ENCODE measurements around the gene SLC39A10.
"Not testable (repeated sequence)": the region's sequence is repeated elsewhere in the genome, so short reads cannot be mapped to it uniquely, and the experiment has no call there.

SLC39A10 gene

DNA sequence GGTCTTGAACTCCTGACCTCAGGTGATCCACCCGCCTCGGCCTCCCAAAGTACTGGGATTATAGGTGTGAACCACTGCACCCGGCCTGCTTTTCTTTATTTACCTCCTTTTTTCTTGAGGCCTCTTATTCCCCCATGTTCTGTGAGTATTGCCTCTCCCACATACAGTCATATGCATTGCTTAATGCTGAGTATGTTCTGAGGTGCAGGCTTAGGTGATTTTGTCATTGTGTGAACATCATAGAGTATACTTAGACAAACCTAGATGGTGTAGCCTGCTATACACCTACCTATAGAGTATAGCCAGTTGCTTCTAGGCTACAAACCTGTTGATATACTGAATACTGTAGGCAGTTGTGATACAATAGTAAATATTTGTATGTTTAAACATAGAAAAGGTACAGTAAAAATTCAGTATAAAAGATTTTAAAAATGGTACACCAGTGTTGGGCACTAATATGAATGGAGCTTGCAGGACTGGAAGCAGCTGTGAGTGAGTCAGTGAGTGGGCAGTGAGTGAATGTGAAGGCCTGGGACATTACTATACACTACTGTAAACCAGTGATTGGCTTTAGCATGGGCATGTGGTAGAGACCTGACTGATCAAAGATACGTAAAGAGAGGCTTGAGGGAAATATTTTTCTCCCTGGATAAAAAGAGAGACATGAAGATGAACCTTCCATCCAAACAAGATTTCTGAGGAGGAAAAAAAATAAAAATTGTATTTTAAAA, 17.6 kb downstream of the SLC39A10 start:
- no peak for DNase-seq (ENCODE audit: low spot score)

DNA sequence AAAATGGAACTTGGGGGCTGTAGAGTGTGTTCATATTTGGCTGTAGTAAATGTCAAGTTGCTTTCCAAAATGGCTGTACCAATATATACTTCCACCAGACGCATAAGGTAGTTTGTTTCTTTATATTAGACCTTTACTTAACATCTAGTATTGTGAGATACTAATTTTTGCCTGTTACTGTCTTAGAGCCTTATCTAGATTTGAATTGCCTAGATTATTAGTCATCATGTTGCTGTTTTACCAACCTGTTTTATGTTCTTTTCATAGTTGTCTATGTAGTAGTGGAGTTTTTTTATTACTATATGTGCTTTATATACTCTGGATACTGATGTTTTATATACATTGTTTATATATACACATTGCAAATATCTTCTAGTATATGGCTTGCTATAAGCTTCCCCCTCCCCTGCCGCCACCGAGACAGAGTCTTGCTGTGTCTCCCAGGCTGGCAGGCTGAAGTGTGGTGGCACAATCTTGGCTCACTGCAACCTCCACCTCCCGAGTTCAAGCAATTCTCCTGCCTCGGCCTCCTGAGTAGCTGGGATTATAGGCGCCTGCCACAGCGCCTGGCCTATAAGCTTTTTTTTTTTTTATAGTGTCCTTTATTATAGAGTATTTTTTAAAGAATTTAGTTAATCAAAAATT, 18.9 kb downstream of the SLC39A10 start:
- DNase-seq (ENCODE audit: low spot score) = no peak

DNA sequence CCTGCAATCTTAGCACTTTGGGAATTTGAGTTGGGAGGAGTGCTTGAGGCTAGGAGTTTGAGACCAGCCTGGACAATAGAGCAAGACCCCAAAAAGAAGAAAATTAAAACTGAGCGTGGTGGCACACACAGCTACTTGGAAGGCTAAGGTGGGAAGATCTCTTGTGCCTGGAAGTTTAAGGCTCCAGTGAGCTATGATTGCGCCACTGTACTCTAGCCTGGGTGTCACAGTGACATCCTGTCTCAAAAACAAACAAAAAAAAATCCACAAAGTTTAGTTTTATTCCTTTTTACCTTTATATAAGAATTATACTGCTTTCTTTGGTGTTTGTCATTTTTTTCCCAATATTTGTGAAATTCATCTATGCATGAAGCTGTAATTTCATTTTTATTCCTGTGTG, 20.3 kb downstream of the SLC39A10 start:
- no peak for DNase-seq (ENCODE audit: low spot score)

DNA sequence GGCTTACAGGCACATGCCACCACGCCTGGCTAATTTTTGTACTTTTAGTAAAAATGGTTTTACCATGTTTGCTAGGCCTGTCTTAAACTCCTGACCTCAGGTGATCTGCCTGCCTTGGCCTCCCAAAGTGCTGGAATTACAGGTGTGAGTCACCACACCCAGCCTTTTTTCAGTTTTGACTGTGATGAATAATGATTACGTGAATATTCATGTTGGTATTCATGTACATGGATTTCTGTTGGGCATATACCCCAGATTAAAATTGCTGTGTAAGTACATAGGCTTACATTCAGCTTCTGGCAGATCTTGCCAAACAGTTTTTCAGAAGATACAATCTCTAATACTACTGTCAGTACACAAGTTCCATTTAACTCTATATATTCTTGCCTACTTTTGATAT, 20.9 kb downstream of the SLC39A10 start:
- no peak for DNase-seq (ENCODE audit: low spot score)

DNA sequence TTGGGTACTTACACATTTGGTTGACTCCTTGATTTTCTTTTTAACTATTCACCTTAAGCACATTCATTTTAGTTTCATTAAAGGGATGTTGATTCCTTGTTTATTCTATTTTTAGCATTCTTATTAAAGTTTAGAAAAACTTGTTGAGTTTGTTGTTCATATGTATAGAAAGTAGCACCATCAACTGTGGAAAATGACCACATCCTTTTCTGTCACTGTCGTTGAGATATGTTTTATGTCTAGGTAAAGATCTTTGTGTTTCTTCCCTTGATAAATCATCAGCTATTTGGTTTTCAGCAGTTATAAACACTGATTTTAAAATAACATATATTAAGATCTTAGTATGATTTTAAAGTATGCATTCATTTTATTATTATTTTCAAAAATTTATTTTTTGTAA, 25.1 kb downstream of the SLC39A10 start:
- DNase-seq (ENCODE audit: low spot score) = no peak

DNA sequence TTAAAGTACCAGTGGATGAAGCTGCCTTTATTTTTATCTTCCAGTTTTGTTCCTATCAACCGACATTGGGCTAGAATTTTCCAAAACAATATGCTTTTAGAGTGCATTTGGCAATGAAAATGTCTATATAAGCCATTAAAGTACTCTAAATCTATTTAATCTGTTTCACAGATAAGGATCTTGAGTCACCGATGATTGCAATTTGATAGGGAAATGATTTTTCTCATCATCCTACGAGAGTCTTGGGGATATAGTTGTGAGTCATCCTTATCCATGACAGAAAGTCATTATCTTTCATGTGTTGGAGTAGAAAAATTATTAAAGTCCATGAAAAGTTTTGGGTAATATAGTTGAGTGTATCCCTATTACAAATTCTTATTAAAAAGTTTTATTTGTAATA, 26.1 kb downstream of the SLC39A10 start:
- no peak for DNase-seq (ENCODE audit: low spot score)

DNA sequence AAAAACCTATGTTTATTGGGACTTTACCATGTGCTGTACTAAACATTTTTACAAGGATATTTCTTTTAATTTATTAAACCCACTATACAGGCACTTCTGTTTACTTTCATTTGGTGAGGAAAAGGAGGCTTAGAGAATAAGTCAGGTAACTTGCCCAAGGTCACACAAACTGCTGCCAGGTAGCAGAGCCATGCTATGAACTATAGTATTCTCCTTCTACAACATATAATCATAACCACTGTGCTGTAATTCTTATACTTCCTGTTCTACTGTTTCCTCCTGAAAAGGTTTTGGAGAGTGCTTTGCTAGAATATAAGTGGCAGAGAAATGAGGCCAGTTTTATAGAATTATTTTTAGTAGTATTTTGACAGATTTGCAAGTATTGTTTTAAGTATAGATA, 29.5 kb downstream of the SLC39A10 start:
- no peak for DNase-seq (ENCODE audit: low spot score)

DNA sequence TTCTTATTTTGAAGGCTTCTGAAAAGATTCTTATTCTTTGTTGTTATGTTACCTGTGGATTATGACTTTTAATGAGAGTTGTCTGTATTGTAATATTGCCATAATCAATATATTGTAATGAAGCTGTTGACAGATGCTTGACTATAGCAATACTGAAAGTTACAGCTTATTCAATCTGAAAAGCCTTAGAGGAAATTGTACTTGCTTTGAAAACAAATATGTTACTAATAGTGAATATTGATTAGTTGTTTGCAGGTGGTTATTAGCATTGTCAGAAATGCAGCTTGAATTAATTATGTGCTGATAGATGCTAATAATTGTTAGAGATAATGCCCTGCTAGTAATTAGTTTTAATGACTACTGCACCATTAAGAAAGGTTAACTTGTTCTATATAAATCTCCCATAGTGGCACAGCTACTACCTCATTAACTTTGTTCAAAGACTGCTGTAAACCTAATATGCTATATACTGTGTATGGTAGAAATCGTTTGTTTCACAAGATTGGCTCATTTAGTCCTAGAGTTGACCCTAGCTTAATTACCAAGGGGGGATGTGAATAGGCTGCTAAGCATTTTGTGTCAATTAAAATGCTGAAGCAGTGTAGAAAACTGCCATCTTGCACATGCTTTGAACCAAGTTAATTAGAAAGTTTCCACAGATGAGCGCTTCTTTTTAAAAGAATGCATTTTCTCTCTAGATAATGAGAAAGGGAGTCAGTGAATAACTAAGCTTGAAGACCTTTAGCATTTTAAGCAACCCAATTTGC, 30.5 kb downstream of the SLC39A10 start:
- DNase-seq (ENCODE audit: low spot score) = no peak

DNA sequence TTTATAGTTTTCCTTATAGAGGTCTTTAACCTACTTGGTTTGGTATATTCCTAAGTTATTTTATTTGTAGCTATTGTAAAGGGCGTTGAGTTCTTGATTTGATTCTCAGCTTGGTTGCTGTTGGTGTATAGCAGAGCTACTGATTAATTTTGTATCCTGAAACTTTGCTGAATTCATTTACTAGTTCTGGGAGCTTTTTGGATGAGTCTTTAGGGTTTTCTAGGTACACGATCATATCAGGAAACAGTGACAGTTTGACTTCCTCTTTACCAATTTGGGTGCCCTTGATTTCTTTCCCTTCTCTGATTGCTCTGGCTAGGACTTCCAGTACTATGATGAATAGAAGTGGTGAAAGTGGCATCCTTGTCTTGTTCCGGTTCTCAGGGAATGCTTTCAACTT, 35.5 kb downstream of the SLC39A10 start:
- DNase-seq (ENCODE audit: low spot score) = not testable (repeated sequence)

DNA sequence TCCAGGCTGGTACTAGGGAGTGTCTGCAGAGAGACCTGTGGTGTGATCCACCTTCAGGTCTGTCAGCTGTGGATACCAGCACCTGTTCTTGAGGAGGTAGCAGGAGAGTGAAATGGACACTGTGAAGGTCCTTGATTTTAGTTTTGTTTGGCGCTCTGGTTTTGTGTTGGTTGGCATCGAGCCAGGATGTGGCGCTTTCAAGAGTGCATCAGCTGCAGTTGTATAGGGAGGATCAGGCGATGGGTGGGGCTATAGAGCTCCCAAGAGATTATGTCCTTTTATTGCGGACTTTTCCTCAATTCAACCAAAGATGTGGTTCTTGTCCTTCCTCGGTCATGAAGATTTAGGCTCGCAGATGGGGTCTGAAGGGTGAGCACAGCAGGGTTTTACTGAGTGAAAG, 37.5 kb downstream of the SLC39A10 start:
- no peak for DNase-seq (ENCODE audit: low spot score)

DNA sequence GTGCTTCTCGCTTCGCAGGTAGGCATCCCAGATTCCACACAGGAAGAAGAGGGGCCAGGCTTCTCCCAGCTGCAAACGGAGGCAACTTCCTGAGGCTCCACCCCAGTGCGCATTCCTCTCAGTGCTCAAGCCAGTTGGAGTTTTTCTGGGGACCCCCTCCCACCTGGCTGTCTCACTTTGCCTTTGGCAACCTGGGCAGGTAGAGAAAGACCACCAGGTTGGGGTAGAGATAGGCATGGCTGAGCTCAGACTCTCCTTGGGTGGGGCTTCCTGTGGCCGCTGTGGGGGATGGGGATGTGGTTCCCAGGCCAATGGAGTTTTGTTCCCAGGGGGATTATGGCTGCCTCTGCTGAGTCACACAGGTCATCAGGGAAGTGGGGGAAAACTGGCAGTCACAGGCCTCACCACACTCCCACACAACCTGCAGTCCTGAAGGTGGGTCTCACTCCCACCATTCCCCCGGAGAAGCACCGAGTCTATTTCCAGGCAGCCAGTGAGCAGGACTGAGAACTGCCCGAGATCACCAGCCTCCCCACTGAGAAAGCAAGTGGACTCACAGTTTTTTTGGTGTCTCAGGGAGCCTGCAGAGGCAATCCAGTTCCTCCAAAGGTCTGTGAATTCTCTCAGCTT, 38.1 kb downstream of the SLC39A10 start:
- DNase-seq (ENCODE audit: low spot score) = no peak

DNA sequence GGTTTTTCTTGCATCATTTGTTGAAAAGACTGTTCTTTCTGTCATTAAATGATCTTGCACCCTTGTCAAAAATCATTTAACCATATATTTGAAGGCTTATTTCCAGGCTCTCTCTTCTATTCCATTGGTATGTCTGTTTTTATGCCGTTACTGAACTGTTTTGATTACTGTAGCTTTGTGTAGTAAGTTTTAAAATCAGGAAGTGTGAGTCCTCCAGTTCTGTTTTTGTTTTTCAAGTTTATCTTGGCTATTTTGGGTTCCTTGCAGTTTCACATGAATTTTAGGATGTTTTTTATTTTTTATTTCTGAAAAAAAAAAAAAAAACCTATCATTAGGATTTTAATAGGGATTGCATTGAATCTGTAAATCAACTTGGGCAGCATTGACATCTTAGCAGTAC, 39.0 kb downstream of the SLC39A10 start:
- no peak for DNase-seq (ENCODE audit: low spot score)

DNA sequence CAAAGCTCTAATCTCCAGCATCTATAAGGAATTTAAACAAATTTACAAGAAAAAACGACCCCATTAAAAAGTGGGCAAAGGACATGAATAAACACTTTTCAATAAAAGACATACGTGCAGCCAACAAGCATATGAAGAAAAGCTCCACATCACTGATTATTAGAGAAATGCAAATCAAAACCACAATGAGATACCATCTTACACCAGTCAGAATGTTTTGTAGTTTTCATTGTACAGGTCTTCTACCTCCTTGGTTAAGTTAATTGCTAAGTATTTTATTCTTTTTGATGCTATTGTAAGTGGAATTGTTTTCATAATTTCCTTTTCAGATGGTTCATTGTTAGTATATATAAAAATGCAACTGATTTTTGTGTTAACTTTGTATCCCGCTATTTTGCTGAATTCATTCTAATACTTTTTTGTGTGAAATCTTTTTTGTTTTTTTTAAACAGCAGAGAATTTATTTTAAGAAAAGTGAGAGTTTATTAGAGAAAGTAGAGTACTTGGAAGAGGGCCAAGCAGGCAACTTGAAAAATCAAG, 40.7 kb downstream of the SLC39A10 start:
- no peak for DNase-seq (ENCODE audit: low spot score)

DNA sequence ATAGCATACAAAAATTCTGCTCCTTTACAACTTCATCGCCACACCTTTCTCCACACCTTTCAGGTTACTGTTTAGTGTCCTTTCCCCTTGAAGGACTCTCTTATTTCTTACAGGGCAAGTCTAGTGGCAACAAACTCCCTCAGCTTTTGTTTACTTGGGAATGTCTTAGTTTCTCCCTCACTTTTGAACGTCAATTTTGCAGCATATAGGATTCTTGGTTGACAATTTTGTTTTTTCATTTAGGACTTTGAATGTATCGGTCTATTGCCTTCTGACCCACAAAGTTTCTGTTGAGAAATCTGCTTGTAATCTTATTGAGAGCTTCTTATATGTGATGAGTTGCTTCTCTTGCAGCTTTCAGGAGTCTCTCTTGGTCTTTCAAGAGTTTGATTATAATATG, 43.5 kb downstream of the SLC39A10 start:
- no peak for DNase-seq (ENCODE audit: low spot score)

DNA sequence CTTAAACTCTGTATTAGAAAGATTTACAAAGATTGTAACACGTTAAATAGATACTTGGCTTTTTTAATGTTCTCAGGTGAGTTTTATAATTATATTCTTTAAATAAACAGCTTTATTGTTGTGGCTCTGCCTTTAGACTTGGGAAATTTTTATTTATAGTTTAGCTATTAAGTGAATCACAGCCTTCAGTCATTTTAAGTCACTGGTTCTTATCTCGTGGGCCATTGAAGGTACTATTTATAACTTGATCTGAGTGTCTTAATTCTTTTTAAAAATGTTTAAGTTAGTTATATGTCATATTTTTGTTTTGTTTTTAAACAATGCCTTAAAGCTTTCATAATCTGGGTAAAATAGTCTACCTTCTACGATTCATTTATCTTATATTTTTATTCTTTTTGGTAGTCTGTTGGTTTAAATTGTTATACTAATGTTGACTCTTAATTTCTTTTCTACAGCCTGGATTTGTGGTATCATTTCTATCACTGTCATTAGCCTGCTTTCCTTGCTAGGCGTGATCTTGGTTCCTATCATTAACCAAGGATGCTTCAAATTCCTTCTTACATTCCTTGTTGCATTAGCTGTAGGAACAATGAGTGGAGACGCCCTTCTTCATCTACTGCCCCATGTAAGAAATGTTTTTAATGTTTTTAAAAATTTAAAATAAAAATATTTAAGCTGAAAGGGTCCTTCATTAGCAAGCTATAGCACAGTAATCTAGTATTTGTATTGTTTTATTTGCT, 49.3 kb downstream of the SLC39A10 start:
- no peak for DNase-seq (ENCODE audit: low spot score)

DNA sequence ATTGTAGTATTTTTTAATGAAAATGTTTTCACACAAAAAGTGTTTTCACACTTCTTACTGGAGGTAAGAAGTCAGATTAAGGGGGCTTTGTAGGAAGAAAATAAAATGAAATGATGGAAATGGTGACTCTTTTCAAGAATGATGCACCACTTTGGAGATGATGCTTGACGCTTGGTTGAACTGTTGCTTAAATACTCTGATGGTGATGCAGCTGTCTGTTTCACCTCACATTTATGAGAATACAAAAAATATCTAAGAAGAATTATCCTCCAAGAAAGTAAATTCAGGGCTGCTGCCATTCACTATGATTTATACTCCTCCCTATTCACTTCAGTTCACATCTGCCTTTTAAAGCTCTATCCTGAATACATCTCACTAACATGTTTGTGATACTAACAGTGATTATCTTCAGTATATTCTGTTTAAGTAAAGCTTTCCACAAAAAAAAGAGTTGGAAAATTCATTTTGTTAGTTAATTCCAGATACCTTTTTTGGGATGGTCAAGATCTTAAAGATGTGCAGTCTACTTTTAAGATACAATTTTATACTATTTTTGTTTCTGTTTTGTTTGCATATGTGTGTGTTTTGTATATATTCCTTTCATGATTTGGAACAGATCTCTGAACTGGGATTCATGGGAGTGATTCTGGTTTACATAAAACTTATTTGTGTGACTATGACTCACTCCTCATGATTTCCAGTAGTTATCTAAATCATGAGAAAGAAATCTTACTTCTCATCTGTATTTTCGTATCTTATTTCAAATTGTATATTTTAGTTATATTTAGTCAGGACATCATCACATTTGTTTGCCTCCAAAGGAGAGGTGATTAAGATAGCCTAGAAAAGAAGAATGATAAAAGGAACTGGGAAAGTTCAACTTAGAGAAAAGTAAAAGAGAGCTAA, 53.1 kb downstream of the SLC39A10 start:
- DNase-seq (ENCODE audit: low spot score) = no peak

DNA sequence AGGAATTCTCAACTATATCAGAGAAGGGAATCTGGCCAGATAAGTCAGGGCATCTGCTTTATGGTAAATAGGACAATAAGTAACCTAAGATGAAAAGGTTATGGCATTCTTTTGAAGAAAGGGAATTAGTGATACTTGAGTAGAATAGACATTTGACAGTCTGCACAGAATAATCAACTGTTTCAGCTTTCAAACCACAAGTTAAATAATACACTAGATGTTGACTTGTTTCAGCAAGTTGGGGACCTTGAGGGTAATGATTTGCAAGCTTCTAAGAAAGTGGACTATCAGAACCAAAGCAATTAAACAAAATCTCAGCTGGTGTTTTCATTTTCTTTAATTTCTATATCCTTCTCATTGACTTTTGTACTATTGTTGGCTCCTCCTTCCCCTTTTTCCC, 54.5 kb downstream of the SLC39A10 start:
- no peak for DNase-seq (ENCODE audit: low spot score)

DNA sequence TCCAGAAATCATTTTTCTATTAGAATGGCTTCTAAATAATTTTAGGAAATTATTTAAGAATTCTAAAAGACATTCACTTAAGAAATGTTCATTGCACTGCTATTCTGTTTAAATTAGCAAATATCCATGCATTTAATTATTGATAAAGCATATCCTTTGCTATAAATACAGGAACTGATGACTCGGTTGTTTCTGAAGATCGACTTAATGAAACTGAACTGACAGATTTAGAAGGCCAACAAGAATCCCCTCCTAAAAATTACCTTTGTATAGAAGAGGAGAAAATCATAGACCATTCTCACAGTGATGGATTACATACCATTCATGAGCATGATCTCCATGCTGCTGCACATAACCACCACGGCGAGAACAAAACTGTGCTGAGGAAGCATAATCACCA, 59.4 kb downstream of the SLC39A10 start:
- DNase-seq (ENCODE audit: low spot score) = no peak

DNA sequence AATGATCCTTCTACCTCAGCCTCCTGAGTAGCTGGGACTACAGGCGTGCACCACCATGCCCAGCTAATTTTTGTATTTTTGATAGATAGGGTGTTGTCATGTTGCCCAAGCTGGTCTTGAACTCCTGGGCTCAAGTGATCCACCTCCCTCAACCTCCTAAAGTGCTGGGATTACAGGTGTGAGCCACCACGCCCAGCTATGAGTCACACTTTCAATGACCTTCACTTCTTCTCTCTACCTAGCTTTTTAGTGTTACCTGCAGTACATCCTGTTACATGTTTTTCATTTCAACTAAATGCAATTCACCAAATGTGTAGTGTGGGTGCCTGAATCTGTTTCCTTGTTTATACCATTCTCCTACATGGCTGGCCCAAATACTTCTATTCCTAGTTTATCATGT, 64.0 kb downstream of the SLC39A10 start:
- no peak for DNase-seq (ENCODE audit: low spot score)

DNA sequence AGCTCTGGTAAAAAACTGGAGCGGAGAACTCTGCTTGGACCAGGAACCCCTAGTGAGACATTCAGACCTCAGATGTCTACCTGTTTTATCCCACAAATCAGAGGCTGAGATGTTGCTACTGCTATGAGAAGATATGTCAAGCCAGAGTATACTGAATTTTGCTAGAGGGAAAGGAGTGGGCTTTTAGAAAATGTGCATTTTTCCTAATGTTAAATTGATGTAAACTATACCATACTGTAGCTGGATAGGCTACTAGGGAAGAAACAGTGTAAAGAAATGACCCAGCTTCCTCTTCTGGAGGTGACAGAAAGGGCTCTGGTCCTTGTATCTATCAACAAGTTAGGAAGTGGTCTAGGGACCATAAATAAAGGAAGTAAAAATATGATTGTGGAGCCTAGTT, 65.0 kb downstream of the SLC39A10 start:
- DNase-seq (ENCODE audit: low spot score) = no peak

DNA sequence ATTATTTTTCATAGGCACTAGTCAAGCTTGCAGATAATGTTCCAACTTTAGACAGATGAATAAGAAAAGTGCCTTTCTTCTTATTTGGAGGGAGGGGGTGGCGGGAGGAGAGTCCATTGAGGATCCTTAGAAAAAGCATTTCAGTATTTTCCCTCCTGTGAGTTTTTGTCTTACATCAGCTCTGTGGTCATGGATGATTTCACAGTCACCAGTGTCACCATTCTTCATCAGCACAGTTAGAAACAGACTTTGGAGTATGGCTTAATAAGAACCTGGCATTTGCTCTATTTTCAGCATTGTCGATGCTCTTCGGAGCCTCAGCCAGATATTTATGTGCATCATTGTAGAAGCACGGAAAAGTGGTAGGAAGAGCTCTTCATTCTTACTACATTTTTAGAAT, 70.1 kb downstream of the SLC39A10 start:
- DNase-seq (ENCODE audit: low spot score) = no peak

Data from cerebellar cortex (tissue), 1 donor.